HEK293 (cell line): ENCODE measurements around the gene PARP9.

Experiments
- CTCF ChIA-PET: fragments of 350-600 bp; formaldehyde crosslinking; extraction: SDS; loops from one replicate; lab custom pipeline; 2021; ENCODE audit warnings: antibody characterized with exemption; lab: Yijun Ruan, JAX
- POLR2A ChIA-PET: fragments of 300-600 bp; formaldehyde crosslinking; extraction: SDS; loops from one replicate; lab custom pipeline; 2020; ENCODE audit warnings: antibody characterized with exemption, inconsistent platforms; lab: Yijun Ruan, JAX
- H3K27ac ChIP-seq: fragments of 200-500 bp; sonication (Bioruptor generic); 2 replicates; pipeline ENCODE4 v1.5.1; 2014; ENCODE audit warnings: low read depth, low read length, control low read depth, inconsistent platforms; ENCODE audit errors: extremely low read depth
- H3K36me3 ChIP-seq, 2 experiments: fragments of 200-500 bp in 1 of 2; sonication (Bioruptor generic) in 1 of 2; 1 replicate in 1 of 2; 2 replicates in 1 of 2; pipeline ENCODE4 v1.5.1; 2014 to 2017; ENCODE audit warnings: inconsistent platforms in 2 of 2, low read length in 2 of 2; ENCODE audit not compliant: control insufficient read depth in 2 of 2, insufficient read depth in 1 of 2
- H3K4me1 ChIP-seq: fragments of 200-500 bp; sonication (Bioruptor generic); 2 replicates; pipeline ENCODE4 v1.5.1; 2014; ENCODE audit warnings: mild to moderate bottlenecking, low read length, inconsistent platforms; ENCODE audit not compliant: control insufficient read depth, insufficient read depth
- H3K4me3 ChIP-seq: 2 replicates; pipeline ENCODE4 v1.5.1; 2011; ENCODE audit warnings: low read depth, mild to moderate bottlenecking, control low read depth, low read length, moderate library complexity
- H3K9me3 ChIP-seq: fragments of 200-500 bp; sonication (Bioruptor generic); 2 replicates; pipeline ENCODE4 v1.5.1; 2014; ENCODE audit warnings: low read depth, low read length, inconsistent platforms; ENCODE audit not compliant: control insufficient read depth, insufficient read depth
- BCL11B ChIP-seq: fragments of 450-650 bp; formaldehyde crosslinking; IDR thresholded peaks from 2 replicates; pipeline ENCODE4 v1.5.1; 2016; ENCODE audit warnings: low read depth, missing biosample characterization, missing genetic modification characterization
- FEZF1 ChIP-seq: fragments of 450-650 bp; formaldehyde crosslinking; IDR thresholded peaks from 2 replicates; pipeline ENCODE4 v1.5.1; 2016; ENCODE audit warnings: missing biosample characterization, missing genetic modification characterization
- KLF10 ChIP-seq: fragments of 450-650 bp; IDR thresholded peaks from 2 replicates; pipeline ENCODE4 v1.5.1; 2018; ENCODE audit warnings: missing biosample characterization, mild to moderate bottlenecking, missing genetic modification characterization
- MZF1 ChIP-seq: fragments of 450-650 bp; formaldehyde crosslinking; IDR thresholded peaks from 2 replicates; pipeline ENCODE4 v1.5.1; 2017; ENCODE audit warnings: missing biosample characterization, missing genetic modification characterization, borderline replicate concordance
- RBAK ChIP-seq: fragments of 450-650 bp; formaldehyde crosslinking; IDR thresholded peaks from 2 replicates; pipeline ENCODE4 v1.5.1; 2016; ENCODE audit warnings: missing biosample characterization, missing genetic modification characterization
- SETDB1 ChIP-seq: IDR thresholded peaks from one replicate; pipeline ENCODE4 v1.6.1; 2017; ENCODE audit warnings: mild to moderate bottlenecking, low read length, moderate library complexity, mixed read lengths; ENCODE audit not compliant: insufficient read length
- SP7 ChIP-seq: fragments of 450-650 bp; formaldehyde crosslinking; IDR thresholded peaks from 2 replicates; pipeline ENCODE4 v1.5.1; 2016; ENCODE audit warnings: missing biosample characterization, missing genetic modification characterization
- YY1 ChIP-seq: fragments of 450-650 bp; formaldehyde crosslinking; IDR thresholded peaks from 2 replicates; pipeline ENCODE4 v1.5.1; 2018; ENCODE audit warnings: missing biosample characterization, missing genetic modification characterization
- YY2 ChIP-seq: fragments of 450-650 bp; formaldehyde crosslinking; IDR thresholded peaks from 2 replicates; pipeline ENCODE4 v1.5.1; 2016; ENCODE audit warnings: missing biosample characterization, missing genetic modification characterization
- ZBTB48 ChIP-seq: fragments of 450-650 bp; formaldehyde crosslinking; IDR thresholded peaks from 2 replicates; pipeline ENCODE4 v1.5.1; 2016; ENCODE audit warnings: missing biosample characterization, missing genetic modification characterization
- ZFP41 ChIP-seq: fragments of 450-650 bp; formaldehyde crosslinking; IDR thresholded peaks from 2 replicates; pipeline ENCODE4 v1.5.1; 2016; ENCODE audit warnings: missing biosample characterization, missing genetic modification characterization, borderline replicate concordance
- ZNF112 ChIP-seq: fragments of 450-650 bp; formaldehyde crosslinking; IDR thresholded peaks from 2 replicates; pipeline ENCODE4 v1.5.0; 2017; ENCODE audit warnings: missing biosample characterization, missing genetic modification characterization
- ZNF121 ChIP-seq: fragments of 450-650 bp; formaldehyde crosslinking; IDR thresholded peaks from 2 replicates; pipeline ENCODE4 v1.5.1; 2016; ENCODE audit warnings: missing biosample characterization, missing genetic modification characterization
- ZNF138 ChIP-seq: fragments of 450-650 bp; formaldehyde crosslinking; IDR thresholded peaks from 2 replicates; pipeline ENCODE4 v1.5.1; 2016; ENCODE audit warnings: missing biosample characterization, missing genetic modification characterization, borderline replicate concordance
- ZNF140 ChIP-seq: fragments of 450-650 bp; formaldehyde crosslinking; IDR thresholded peaks from 2 replicates; pipeline ENCODE4 v1.5.1; 2016; ENCODE audit warnings: missing biosample characterization, missing genetic modification characterization
- ZNF248 ChIP-seq: fragments of 450-650 bp; formaldehyde crosslinking; IDR thresholded peaks from 2 replicates; pipeline ENCODE4 v1.5.1; 2017; ENCODE audit warnings: missing biosample characterization, missing genetic modification characterization
- ZNF280D ChIP-seq: fragments of 450-650 bp; formaldehyde crosslinking; IDR thresholded peaks from 2 replicates; pipeline ENCODE4 v1.5.1; 2016; ENCODE audit warnings: missing biosample characterization, missing genetic modification characterization
- ZNF416 ChIP-seq: fragments of 450-650 bp; formaldehyde crosslinking; IDR thresholded peaks from 2 replicates; pipeline ENCODE4 v1.5.1; 2016; ENCODE audit warnings: missing biosample characterization, missing genetic modification characterization
- ZNF596 ChIP-seq: fragments of 450-650 bp; IDR thresholded peaks from 2 replicates; pipeline ENCODE4 v1.5.0; 2018; ENCODE audit warnings: missing biosample characterization, mild to moderate bottlenecking, missing genetic modification characterization, moderate library complexity
- ZNF626 ChIP-seq: fragments of 450-650 bp; sonication (Bioruptor Pico); formaldehyde crosslinking; IDR thresholded peaks from 2 replicates; pipeline ENCODE4 v1.5.1; 2018; ENCODE audit warnings: missing biosample characterization, missing genetic modification characterization, inconsistent platforms
- ZNF701 ChIP-seq: fragments of 450-650 bp; formaldehyde crosslinking; IDR thresholded peaks from 2 replicates; pipeline ENCODE4 v1.5.1; 2016; ENCODE audit warnings: missing biosample characterization, missing genetic modification characterization
- TF ChIP-seq, protein P1 (sequence below): fragments of 450-650 bp; formaldehyde crosslinking; IDR thresholded peaks from 2 replicates; pipeline ENCODE4 v1.5.1; 2016; ENCODE audit warnings: missing biosample characterization, missing genetic modification characterization
- TF ChIP-seq, protein P2 (sequence below): fragments of 450-650 bp; formaldehyde crosslinking; IDR thresholded peaks from 2 replicates; pipeline ENCODE4; 2016; ENCODE audit warnings: missing biosample characterization, missing genetic modification characterization
- TF ChIP-seq, protein P3 (sequence below): fragments of 450-650 bp; formaldehyde crosslinking; IDR thresholded peaks from 2 replicates; pipeline ENCODE4 v1.5.1; 2016; ENCODE audit warnings: missing biosample characterization, missing genetic modification characterization

PARP9 gene

GRCh38 chr3:122603056-122603455 lies 39.0 kb upstream of the PARP9 start:
- H3K4me3 ChIP-seq, result no peak overlapping the region
- no peaks in the 10 kb centered on the region for H3K4me1 ChIP-seq
- TF ChIP-seq, protein P1, sequence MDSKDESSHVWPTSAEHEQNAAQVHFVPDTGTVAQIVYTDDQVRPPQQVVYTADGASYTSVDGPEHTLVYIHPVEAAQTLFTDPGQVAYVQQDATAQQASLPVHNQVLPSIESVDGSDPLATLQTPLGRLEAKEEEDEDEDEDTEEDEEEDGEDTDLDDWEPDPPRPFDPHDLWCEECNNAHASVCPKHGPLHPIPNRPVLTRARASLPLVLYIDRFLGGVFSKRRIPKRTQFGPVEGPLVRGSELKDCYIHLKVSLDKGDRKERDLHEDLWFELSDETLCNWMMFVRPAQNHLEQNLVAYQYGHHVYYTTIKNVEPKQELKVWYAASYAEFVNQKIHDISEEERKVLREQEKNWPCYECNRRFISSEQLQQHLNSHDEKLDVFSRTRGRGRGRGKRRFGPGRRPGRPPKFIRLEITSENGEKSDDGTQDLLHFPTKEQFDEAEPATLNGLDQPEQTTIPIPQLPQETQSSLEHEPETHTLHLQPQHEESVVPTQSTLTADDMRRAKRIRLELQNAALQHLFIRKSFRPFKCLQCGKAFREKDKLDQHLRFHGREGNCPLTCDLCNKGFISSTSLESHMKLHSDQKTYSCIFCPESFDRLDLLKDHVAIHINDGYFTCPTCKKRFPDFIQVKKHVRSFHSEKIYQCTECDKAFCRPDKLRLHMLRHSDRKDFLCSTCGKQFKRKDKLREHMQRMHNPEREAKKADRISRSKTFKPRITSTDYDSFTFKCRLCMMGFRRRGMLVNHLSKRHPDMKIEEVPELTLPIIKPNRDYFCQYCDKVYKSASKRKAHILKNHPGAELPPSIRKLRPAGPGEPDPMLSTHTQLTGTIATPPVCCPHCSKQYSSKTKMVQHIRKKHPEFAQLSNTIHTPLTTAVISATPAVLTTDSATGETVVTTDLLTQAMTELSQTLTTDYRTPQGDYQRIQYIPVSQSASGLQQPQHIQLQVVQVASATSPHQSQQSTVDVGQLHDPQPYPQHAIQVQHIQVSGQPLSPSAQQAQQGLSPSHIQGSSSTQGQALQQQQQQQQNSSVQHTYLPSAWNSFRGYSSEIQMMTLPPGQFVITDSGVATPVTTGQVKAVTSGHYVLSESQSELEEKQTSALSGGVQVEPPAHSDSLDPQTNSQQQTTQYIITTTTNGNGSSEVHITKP (tag by site-specific recombination), result no peak
- TF ChIP-seq ZNF701 (tag by site-specific recombination), result no peak
- TF ChIP-seq RBAK (tag by site-specific recombination), result no peak
- TF ChIP-seq, all 188 proteins: peak for 0
- Histone ChIP-seq H3K36me3 (no peaks in the 10 kb centered on the region), H3K9me3 (no peaks in the 10 kb centered on the region), H3K27ac (no peak overlapping the region)
- CTCF ChIA-PET, result no interaction called here
- POLR2A ChIA-PET, result no interaction called here

DNA sequence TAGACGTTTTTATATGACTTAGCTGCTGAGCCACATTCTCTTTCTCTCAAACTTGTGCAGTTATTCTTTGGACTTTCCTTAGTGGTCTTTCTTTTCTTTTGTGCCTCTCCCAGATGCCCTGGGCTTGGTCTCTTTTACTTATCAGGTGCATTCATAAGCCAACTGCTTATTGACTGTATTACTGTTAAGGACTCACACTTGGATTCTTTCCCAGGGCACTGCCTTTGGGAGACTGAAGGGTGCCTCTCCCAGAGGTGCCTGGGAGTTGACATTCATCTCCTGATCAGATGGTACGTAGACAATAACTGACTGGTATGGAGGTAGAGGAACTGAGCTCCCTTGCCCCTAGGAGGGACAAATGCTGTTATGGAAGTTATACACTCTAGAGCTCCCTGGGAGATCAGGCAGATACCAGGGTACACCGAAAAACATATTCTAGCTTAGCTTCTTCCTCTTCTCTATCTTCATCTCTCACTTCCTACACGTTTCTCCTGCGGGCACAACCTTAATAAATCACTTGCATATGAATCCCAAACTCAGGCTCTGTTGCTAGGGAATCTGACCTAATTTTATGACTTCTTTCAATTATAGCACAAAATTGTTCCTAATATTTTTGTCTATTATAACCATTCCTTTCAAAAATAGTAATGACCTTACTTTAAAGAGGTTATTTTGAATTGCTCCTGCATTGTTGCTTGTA lies 38.1 kb upstream of the PARP9 start:
- no peak overlapping the region for H3K4me3 ChIP-seq
- TF ChIP-seq YY1 (no peak), SETDB1 (no peak), ZNF416 (tag by site-specific recombination) (no peak), MZF1 (tag by site-specific recombination) (no peak), ZNF626 (tag by site-specific recombination) (no peak), BCL11B (tag by site-specific recombination) (no peak), ZNF596 (tag by site-specific recombination) (no peak), YY2 (no peak), ZNF121 (tag by site-specific recombination) (no peak), ZNF112 (tag by site-specific recombination) (no peak), ZNF280D (no peak), SP7 (no peak)
- H3K9me3 ChIP-seq, result no peaks in the 10 kb centered on the region
- H3K4me1 ChIP-seq, result no peaks in the 10 kb centered on the region
- CTCF ChIA-PET, result interaction anchor here (0.6 kb wide), 1 partner anchor 209 kb away, joined by 4 read pairs; no protein-coding TSS in a partner anchor
- POLR2A ChIA-PET, result no interaction called here
- no peak overlapping the region for H3K27ac ChIP-seq
- H3K36me3 ChIP-seq, result no peaks in the 10 kb centered on the region

GRCh38 chr3:122598556-122598955 lies 34.5 kb upstream of the PARP9 start:
- ChIA-PET POLR2A (no interaction called here), CTCF (interaction anchor here (0.7 kb wide), 1 partner anchor 20 kb away, joined by 4 read pairs; no protein-coding TSS in a partner anchor)
- Histone ChIP-seq H3K9me3 (no peaks in the 10 kb centered on the region), H3K27ac (no peak overlapping the region), H3K4me1 (no peaks in the 10 kb centered on the region), H3K4me3 (no peak overlapping the region), H3K36me3 (no peaks in the 10 kb centered on the region)
- TF ChIP-seq ZNF140 (tag by site-specific recombination) (no peak), ZNF138 (tag by site-specific recombination) (no peak), ZFP41 (tag by site-specific recombination) (no peak), FEZF1 (tag by site-specific recombination) (no peak), KLF10 (tag by site-specific recombination) (no peak), ZBTB48 (tag by site-specific recombination) (no peak), ZNF248 (no peak)
- TF ChIP-seq, protein P2, sequence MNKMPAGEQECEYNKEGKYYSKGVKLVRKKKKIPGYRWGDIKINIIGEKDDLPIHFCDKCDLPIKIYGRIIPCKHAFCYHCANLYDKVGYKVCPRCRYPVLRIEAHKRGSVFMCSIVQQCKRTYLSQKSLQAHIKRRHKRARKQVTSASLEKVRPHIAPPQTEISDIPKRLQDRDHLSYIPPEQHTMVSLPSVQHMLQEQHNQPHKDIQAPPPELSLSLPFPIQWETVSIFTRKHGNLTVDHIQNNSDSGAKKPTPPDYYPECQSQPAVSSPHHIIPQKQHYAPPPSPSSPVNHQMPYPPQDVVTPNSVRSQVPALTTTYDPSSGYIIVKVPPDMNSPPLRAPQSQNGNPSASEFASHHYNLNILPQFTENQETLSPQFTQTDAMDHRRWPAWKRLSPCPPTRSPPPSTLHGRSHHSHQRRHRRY (tag by site-specific recombination), result no peak
- TF ChIP-seq, protein P3, sequence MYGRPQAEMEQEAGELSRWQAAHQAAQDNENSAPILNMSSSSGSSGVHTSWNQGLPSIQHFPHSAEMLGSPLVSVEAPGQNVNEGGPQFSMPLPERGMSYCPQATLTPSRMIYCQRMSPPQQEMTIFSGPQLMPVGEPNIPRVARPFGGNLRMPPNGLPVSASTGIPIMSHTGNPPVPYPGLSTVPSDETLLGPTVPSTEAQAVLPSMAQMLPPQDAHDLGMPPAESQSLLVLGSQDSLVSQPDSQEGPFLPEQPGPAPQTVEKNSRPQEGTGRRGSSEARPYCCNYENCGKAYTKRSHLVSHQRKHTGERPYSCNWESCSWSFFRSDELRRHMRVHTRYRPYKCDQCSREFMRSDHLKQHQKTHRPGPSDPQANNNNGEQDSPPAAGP (tag by site-specific recombination), result no peak
